Measurements from ENCODE around the gene FLCN.

DNA sequence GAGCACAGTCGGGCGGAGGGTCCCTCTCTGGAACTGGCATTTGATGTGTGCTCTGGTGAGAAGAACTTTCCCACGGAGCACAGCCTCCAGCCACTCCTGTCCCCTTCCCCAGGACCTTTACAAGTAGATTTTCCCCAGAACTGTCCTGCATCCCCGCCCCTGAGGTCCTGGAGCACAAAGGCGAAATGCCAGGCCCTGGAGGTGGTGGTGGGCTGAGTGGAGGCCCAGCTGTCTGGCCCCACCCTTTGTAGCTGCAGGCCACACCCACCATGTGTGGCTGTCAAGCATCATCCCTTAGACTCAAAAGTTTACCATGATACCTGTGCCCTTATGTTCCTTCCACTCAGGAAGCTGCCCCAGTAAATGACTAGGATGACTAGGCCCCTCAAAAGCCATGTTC is 68.6 kb downstream of the FLCN start:
- TF ChIP-seq, protein P1, sequence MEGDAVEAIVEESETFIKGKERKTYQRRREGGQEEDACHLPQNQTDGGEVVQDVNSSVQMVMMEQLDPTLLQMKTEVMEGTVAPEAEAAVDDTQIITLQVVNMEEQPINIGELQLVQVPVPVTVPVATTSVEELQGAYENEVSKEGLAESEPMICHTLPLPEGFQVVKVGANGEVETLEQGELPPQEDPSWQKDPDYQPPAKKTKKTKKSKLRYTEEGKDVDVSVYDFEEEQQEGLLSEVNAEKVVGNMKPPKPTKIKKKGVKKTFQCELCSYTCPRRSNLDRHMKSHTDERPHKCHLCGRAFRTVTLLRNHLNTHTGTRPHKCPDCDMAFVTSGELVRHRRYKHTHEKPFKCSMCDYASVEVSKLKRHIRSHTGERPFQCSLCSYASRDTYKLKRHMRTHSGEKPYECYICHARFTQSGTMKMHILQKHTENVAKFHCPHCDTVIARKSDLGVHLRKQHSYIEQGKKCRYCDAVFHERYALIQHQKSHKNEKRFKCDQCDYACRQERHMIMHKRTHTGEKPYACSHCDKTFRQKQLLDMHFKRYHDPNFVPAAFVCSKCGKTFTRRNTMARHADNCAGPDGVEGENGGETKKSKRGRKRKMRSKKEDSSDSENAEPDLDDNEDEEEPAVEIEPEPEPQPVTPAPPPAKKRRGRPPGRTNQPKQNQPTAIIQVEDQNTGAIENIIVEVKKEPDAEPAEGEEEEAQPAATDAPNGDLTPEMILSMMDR (IDR thresholded peaks at IDR 0.05; ENCODE audit: low read length): no peak
- TF ChIP-seq EZH2 (IDR thresholded peaks at IDR 0.05; ENCODE audit: borderline replicate concordance, low read length): no peak

Data from OCI-LY1 (cell line).